HCT116 (cell line): ENCODE results near the gene ISYNA1. TPM values are rescaled to one million over a fixed set of nuclear protein-coding genes. Genes with fewer than 3 reads are reported as not detected.

Source experiments
- ATAC-seq: fragments of 200-7000 bp; cut with Tn5 transposase; 2 replicates; pipeline ENCODE4 v1.9.1; 2020; ENCODE audit warnings: mild to moderate bottlenecking, moderate library complexity
- BruUV-seq: library from RNA; stranded (reverse); fragments of 400-500 nt; replicated peaks from 2 replicates; lab custom pipeline; 2021; lab: Mats Ljungman, UMichigan
- CTCF ChIA-PET: fragments of 300-600 bp; sonication (Branson Sonifier 250); formaldehyde crosslinking; loops from one replicate; lab custom pipeline; 2021; ENCODE audit warnings: antibody characterized with exemption; lab: Charles Lee
- POLR2A ChIA-PET: fragments of 300-600, 350-600 bp; sonication (Branson Sonifier 250); formaldehyde crosslinking; loops from one replicate; lab custom pipeline; 2021; ENCODE audit warnings: antibody characterized with exemption; lab: Charles Lee
- RAD21 ChIA-PET, 2 experiments: fragments of 300-600 bp; sonication (Branson Sonifier 250); formaldehyde crosslinking; loops; one replicate each; lab custom pipeline; 2023; ENCODE audit warnings: low total read pairs in 2 of 2; ENCODE audit not compliant: uncharacterized antibody in 2 of 2, unreplicated experiment in 2 of 2, low non-redundant PET in 1 of 2; lab: Charles Lee
- DNase-seq: peaks from one replicate; pipeline ENCODE4 v3.0.0-alpha.2; 2010; ENCODE audit warnings: low read depth, low spot score
- H2AFZ ChIP-seq: fragments of 200-600 bp; shearing (Covaris generic), sonication (generic); 2 replicates; pipeline ENCODE4 v1.6.1; 2017; ENCODE audit warnings: low read depth, mixed run types, mixed read lengths, antibody characterized with exemption, low read length; ENCODE audit not compliant: poor library complexity, severe bottlenecking
- H3K27ac ChIP-seq: 2 replicates; pipeline ENCODE4 v1.5.1; 2012; ENCODE audit warnings: low read depth, low read length
- H3K27me3 ChIP-seq: fragments of 200-600 bp; sonication (generic); 2 replicates; pipeline ENCODE4 v1.6.1; 2016; ENCODE audit warnings: mixed run types, low read length, mixed read lengths; ENCODE audit not compliant: insufficient read depth
- H3K36me3 ChIP-seq, 2 experiments: fragments of 200-500 bp in 1 of 2; fragments of 200-600 bp in 1 of 2; sonication (Bioruptor generic) in 1 of 2; sonication (generic) in 1 of 2; 2 replicates each; pipeline versions ENCODE4 v1.5.1 to v1.6.1; 2014 to 2016; ENCODE audit warnings: low read length in 2 of 2, inconsistent platforms in 1 of 2, mixed read lengths in 1 of 2, mixed run types in 1 of 2; ENCODE audit not compliant: insufficient read depth in 2 of 2, control insufficient read depth in 1 of 2
- H3K4me1 ChIP-seq, 2 experiments: fragments of 200-600 bp in 1 of 2; sonication (generic) in 1 of 2; 2 replicates each; pipeline versions ENCODE4 v1.5.1 to v1.6.1; 2012 to 2017; ENCODE audit warnings: low read length in 2 of 2, inconsistent platforms in 1 of 2, mild to moderate bottlenecking in 1 of 2, mixed read lengths in 1 of 2, mixed run types in 1 of 2, moderate library complexity in 1 of 2; ENCODE audit not compliant: insufficient read depth in 2 of 2, control insufficient read depth in 1 of 2
- H3K4me2 ChIP-seq: fragments of 200-600 bp; sonication (generic); 2 replicates; pipeline ENCODE4 v1.6.1; 2017; ENCODE audit warnings: mixed run types, low read length, mixed read lengths
- H3K4me3 ChIP-seq, 2 experiments: fragments of 200-600 bp in 1 of 2; sonication (generic) in 1 of 2; replicated peaks in 1 of 2; 2 replicates each; pipeline ENCODE4 v1.5.1; 2011 to 2016; ENCODE audit warnings: low read length in 2 of 2, control low read depth in 1 of 2, low read depth in 1 of 2, mild to moderate bottlenecking in 1 of 2, mixed read lengths in 1 of 2, mixed run types in 1 of 2
- H3K79me2 ChIP-seq: fragments of 200-600 bp; sonication (generic); 2 replicates; pipeline ENCODE4 v1.6.1; 2017; ENCODE audit warnings: mild to moderate bottlenecking, mixed run types, low read length, moderate library complexity, mixed read lengths; ENCODE audit not compliant: insufficient read depth
- H3K9ac ChIP-seq: fragments of 200-600 bp; sonication (generic); 2 replicates; pipeline ENCODE4 v1.6.1; 2016; ENCODE audit warnings: low read length, mixed read lengths
- H3K9me2 ChIP-seq: fragments of 200-600 bp; sonication (generic), shearing (Covaris generic); 2 replicates; pipeline ENCODE4 v1.6.1; 2017; ENCODE audit warnings: mixed run types, mild to moderate bottlenecking, moderate library complexity; ENCODE audit not compliant: insufficient read depth
- H3K9me3 ChIP-seq, 2 experiments: fragments of 200-500 bp in 1 of 2; fragments of 200-600 bp in 1 of 2; sonication (Bioruptor generic) in 1 of 2; sonication (generic) in 1 of 2; 2 replicates each; pipeline ENCODE4 v1.6.1; 2014 to 2017; ENCODE audit warnings: low read length in 2 of 2, mixed read lengths in 2 of 2, inconsistent platforms in 1 of 2, low read depth in 1 of 2, mild to moderate bottlenecking in 1 of 2, mixed run types in 1 of 2, moderate library complexity in 1 of 2; ENCODE audit not compliant: control insufficient read depth in 1 of 2, insufficient read depth in 1 of 2
- H4K20me1 ChIP-seq: fragments of 200-600 bp; sonication (generic), shearing (Covaris generic); 2 replicates; pipeline ENCODE4 v1.6.1; 2017; ENCODE audit warnings: mixed run types, mild to moderate bottlenecking, moderate library complexity; ENCODE audit not compliant: insufficient read depth
- CBX3 ChIP-seq: IDR thresholded peaks from 2 replicates; pipeline ENCODE4 v1.6.1; 2012; ENCODE audit warnings: low read depth
- EGR1 ChIP-seq: IDR thresholded peaks from 2 replicates; pipeline ENCODE4 v1.6.1; 2012; ENCODE audit warnings: low read depth
- ELF1 ChIP-seq: IDR thresholded peaks from 2 replicates; pipeline ENCODE4 v1.6.1; 2012; ENCODE audit warnings: low read depth, borderline replicate concordance
- EZH2 ChIP-seq: fragments of 200-600 bp; sonication (generic); IDR thresholded peaks from 2 replicates; pipeline ENCODE4 v1.6.1; 2017; ENCODE audit warnings: antibody characterized with exemption, mixed run types
- FOSL1 ChIP-seq: IDR thresholded peaks from 2 replicates; pipeline ENCODE4 v1.6.1; 2012; ENCODE audit warnings: low read depth
- JUND ChIP-seq: IDR thresholded peaks from 2 replicates; pipeline ENCODE4 v1.6.1; 2012
- POLR2A ChIP-seq: IDR thresholded peaks from 2 replicates; pipeline ENCODE4 v1.7.0; 2011; ENCODE audit warnings: borderline replicate concordance; ENCODE audit not compliant: insufficient read depth, insufficient read length; ENCODE audit errors: extremely low read depth
- POLR2AphosphoS5 ChIP-seq: IDR thresholded peaks from 2 replicates; pipeline ENCODE4 v1.6.1; 2011; ENCODE audit warnings: mild to moderate bottlenecking, low read depth, low read length, moderate library complexity
- RAD21 ChIP-seq: IDR thresholded peaks from 2 replicates; pipeline ENCODE4 v1.6.1; 2012; ENCODE audit warnings: low read depth, mild to moderate bottlenecking
- SIN3A ChIP-seq: IDR thresholded peaks from 2 replicates; pipeline ENCODE4 v1.6.1; 2012; ENCODE audit warnings: low read depth
- SRF ChIP-seq: IDR thresholded peaks from 2 replicates; pipeline ENCODE4 v1.6.1; 2012; ENCODE audit warnings: low read depth
- TCF7L2 ChIP-seq: IDR thresholded peaks from 2 replicates; pipeline ENCODE4 v1.7.0; 2011; ENCODE audit warnings: borderline replicate concordance, inconsistent platforms; ENCODE audit not compliant: insufficient read depth, insufficient read length; ENCODE audit errors: extremely low read depth
- ZNF274 ChIP-seq: fragments of 200-500 bp; sonication (Bioruptor generic); IDR thresholded peaks from 2 replicates; pipeline ENCODE4 v1.6.1; 2014; ENCODE audit warnings: mild to moderate bottlenecking, low read depth, low read length, inconsistent platforms
- intact Hi-C: fragments of 100-400 bp; cut with micrococcal nuclease; formaldehyde crosslinking; loops from 2 replicates; pipeline ENCODE4 v1.10.0; 2022
- total RNA-seq: library from RNA; stranded (reverse); gene quantifications from one replicate; pipeline ENCODE4 v1.2.1, GENCODE V29; 2021; ENCODE audit not compliant: unreplicated experiment
- TF ChIP-seq, protein P1 (sequence below): IDR thresholded peaks from 2 replicates; pipeline ENCODE4 v1.6.1; 2012; ENCODE audit warnings: low read depth
- TF ChIP-seq, protein P2 (sequence below): IDR thresholded peaks from 2 replicates; pipeline ENCODE4 v1.6.1; 2012
- TF ChIP-seq, protein P3 (sequence below): IDR thresholded peaks from 2 replicates; pipeline ENCODE4 v1.6.1; 2011; ENCODE audit warnings: mild to moderate bottlenecking, low read length, moderate library complexity; ENCODE audit not compliant: insufficient replicate concordance; ENCODE audit errors: extremely low read depth

ISYNA1 gene
- total RNA-seq, 1 experiment from 2014 or later = 365 TPM

DNA sequence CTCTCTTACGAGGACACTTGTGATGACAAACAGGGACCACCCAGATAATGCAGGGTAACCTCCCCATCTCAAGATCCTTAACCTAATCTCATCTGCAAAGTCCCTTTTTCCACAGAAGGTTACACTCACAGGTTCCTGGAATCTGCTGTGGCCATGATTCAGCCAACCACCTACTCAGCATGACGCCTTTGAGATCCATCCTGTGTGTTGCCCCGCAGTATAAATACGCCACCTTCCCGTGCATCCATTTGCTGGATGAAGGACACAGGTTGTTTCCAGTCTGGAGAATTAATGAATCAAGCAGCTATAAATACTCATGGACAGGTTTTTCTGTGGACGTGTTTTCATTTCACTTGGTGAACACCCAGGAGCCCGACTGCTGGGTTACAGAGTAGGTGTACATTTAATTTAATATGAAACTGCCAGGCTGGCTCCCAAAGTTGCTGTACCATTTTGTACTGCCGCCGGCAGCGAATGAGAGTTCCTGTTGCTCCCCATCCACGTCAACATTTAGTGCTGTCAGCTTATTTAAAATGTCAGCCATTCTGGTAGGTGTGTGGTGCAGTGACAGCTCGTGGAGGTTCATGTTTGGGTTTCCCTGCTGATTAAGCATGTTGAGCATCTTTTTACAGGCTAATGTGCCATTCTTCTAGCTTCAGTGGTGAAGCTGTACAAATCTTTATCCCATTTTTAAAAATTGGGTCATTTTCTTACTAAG lies 43.7 kb upstream of the ISYNA1 start:
- ATAC-seq = no peak

More for the DNA sequence above, 43.7 kb upstream of the ISYNA1 start:
- Histone ChIP-seq H3K9me3 (no peaks in the 10 kb centered on the region), H3K79me2 (peaks cover 92% of the 10 kb centered on the region), H4K20me1 (peaks cover 2% of the 10 kb centered on the region; the same call in 1 of the 2 replicates), H3K9ac (no peak overlapping the region), H3K27ac (no peak overlapping the region), H2AFZ (no peak overlapping the region), H3K4me3 (no peak overlapping the region), H3K27me3 (no peaks in the 10 kb centered on the region), H3K9me2 (no peaks in the 10 kb centered on the region), H3K4me1 (peaks cover 39 to 54% of the 10 kb centered on the region in 2 experiments), H3K36me3 (no peaks in the 10 kb centered on the region), H3K4me2 (no peak overlapping the region)
- no peak for DNase-seq
- no peak for TF ChIP-seq POLR2AphosphoS5
- no peak for TF ChIP-seq RAD21
- TF ChIP-seq, protein P1, sequence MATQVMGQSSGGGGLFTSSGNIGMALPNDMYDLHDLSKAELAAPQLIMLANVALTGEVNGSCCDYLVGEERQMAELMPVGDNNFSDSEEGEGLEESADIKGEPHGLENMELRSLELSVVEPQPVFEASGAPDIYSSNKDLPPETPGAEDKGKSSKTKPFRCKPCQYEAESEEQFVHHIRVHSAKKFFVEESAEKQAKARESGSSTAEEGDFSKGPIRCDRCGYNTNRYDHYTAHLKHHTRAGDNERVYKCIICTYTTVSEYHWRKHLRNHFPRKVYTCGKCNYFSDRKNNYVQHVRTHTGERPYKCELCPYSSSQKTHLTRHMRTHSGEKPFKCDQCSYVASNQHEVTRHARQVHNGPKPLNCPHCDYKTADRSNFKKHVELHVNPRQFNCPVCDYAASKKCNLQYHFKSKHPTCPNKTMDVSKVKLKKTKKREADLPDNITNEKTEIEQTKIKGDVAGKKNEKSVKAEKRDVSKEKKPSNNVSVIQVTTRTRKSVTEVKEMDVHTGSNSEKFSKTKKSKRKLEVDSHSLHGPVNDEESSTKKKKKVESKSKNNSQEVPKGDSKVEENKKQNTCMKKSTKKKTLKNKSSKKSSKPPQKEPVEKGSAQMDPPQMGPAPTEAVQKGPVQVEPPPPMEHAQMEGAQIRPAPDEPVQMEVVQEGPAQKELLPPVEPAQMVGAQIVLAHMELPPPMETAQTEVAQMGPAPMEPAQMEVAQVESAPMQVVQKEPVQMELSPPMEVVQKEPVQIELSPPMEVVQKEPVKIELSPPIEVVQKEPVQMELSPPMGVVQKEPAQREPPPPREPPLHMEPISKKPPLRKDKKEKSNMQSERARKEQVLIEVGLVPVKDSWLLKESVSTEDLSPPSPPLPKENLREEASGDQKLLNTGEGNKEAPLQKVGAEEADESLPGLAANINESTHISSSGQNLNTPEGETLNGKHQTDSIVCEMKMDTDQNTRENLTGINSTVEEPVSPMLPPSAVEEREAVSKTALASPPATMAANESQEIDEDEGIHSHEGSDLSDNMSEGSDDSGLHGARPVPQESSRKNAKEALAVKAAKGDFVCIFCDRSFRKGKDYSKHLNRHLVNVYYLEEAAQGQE = no peak
- no peak for TF ChIP-seq FOSL1
- no peak for TF ChIP-seq CBX3
- TF ChIP-seq, protein P2, sequence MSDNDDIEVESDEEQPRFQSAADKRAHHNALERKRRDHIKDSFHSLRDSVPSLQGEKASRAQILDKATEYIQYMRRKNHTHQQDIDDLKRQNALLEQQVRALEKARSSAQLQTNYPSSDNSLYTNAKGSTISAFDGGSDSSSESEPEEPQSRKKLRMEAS = no peak
- no peak for TF ChIP-seq TCF7L2
- no peak for TF ChIP-seq ELF1
- TF ChIP-seq ZNF274 = no peak
- no peak for TF ChIP-seq SRF
- no peak for TF ChIP-seq EZH2
- no peak for TF ChIP-seq JUND
- TF ChIP-seq, protein P3, sequence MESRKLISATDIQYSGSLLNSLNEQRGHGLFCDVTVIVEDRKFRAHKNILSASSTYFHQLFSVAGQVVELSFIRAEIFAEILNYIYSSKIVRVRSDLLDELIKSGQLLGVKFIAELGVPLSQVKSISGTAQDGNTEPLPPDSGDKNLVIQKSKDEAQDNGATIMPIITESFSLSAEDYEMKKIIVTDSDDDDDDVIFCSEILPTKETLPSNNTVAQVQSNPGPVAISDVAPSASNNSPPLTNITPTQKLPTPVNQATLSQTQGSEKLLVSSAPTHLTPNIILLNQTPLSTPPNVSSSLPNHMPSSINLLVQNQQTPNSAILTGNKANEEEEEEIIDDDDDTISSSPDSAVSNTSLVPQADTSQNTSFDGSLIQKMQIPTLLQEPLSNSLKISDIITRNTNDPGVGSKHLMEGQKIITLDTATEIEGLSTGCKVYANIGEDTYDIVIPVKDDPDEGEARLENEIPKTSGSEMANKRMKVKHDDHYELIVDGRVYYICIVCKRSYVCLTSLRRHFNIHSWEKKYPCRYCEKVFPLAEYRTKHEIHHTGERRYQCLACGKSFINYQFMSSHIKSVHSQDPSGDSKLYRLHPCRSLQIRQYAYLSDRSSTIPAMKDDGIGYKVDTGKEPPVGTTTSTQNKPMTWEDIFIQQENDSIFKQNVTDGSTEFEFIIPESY = no peak
- TF ChIP-seq POLR2A = no peak
- TF ChIP-seq SIN3A = no peak
- TF ChIP-seq EGR1 = no peak
- ChIA-PET CTCF (interaction anchor here (1.1 to 1.3 kb wide), 2 partner anchors 20 to 31 kb away, joined by 3 read pairs; no protein-coding TSS in a partner anchor), RAD21 (no interaction called here), POLR2A (interaction anchor here (0.7 kb wide), 1 partner anchor 39 kb away, joined by 4 read pairs; no protein-coding TSS in a partner anchor)
- no TSS peak for BruUV-seq
- intact Hi-C loops = no loop called here
